Stomach (tissue), 4 donors: ENCODE results near the gene NRK.

Experiments used
- POLR2AphosphoS5 ChIP-seq, 3 donors: sonication (generic); formaldehyde crosslinking; IDR thresholded peaks; one replicate each; pipeline ENCODE4 v1.6.1; 2016; ENCODE audit warnings: antibody characterized with exemption in 3 of 3
- TF ChIP-seq, protein P1 (sequence below), 7 experiments: fragments of 450-650 bp in 4 of 7; fragments of 200-600 bp in 3 of 7; sonication (generic) in 3 of 7; IDR thresholded peaks; one replicate each; pipeline ENCODE4 v1.5.1; 2016 to 2019; ENCODE audit warnings: antibody characterized with exemption in 7 of 7, control low read depth in 2 of 7, mild to moderate bottlenecking in 1 of 7

- TF ChIP-seq, protein P1, sequence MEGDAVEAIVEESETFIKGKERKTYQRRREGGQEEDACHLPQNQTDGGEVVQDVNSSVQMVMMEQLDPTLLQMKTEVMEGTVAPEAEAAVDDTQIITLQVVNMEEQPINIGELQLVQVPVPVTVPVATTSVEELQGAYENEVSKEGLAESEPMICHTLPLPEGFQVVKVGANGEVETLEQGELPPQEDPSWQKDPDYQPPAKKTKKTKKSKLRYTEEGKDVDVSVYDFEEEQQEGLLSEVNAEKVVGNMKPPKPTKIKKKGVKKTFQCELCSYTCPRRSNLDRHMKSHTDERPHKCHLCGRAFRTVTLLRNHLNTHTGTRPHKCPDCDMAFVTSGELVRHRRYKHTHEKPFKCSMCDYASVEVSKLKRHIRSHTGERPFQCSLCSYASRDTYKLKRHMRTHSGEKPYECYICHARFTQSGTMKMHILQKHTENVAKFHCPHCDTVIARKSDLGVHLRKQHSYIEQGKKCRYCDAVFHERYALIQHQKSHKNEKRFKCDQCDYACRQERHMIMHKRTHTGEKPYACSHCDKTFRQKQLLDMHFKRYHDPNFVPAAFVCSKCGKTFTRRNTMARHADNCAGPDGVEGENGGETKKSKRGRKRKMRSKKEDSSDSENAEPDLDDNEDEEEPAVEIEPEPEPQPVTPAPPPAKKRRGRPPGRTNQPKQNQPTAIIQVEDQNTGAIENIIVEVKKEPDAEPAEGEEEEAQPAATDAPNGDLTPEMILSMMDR (IDR thresholded peaks at IDR 0.05) = no peak
- TF ChIP-seq POLR2AphosphoS5 (IDR thresholded peaks at IDR 0.05) = no peak
Observed at GRCh38 chrX:105894721-105895120, 72.4 kb downstream of the NRK start.
